HepG2 (cell line): Measurements from ENCODE around the gene ZC3H7B. TPM values are rescaled to one million over a fixed set of nuclear protein-coding genes. Genes with fewer than 3 reads are reported as not detected.
A peak's percentile ranks its signal among the peaks of the same experiment; 100 is the strongest.

Source experiments
- ATF7-NPFF ChIP-seq: sonication (generic); formaldehyde crosslinking; IDR thresholded peaks from 2 replicates; pipeline ENCODE4 v1.8.1; 2023; ENCODE audit warnings: mild to moderate bottlenecking, low read depth, missing genetic modification reagents, moderate library complexity
- GATAD2A ChIP-seq: IDR thresholded peaks from 2 replicates; pipeline ENCODE4 v1.6.1; 2016
- KDM2A ChIP-seq: sonication (generic); formaldehyde crosslinking; IDR thresholded peaks from 2 replicates; pipeline ENCODE4 v1.4.0; 2020; ENCODE audit warnings: low read depth, missing genetic modification reagents, borderline replicate concordance
- POGZ ChIP-seq: sonication (generic); formaldehyde crosslinking; IDR thresholded peaks from 2 replicates; pipeline ENCODE4 v1.4.0; 2020; ENCODE audit warnings: mild to moderate bottlenecking, missing genetic modification reagents
- ZKSCAN5 ChIP-seq: sonication (generic); formaldehyde crosslinking; IDR thresholded peaks from 2 replicates; pipeline ENCODE4 v1.5.1; 2020; ENCODE audit warnings: mild to moderate bottlenecking, missing genetic modification reagents
- ZNF326 ChIP-seq: sonication (generic); formaldehyde crosslinking; IDR thresholded peaks from 2 replicates; pipeline ENCODE4 v1.4.0; 2020; ENCODE audit warnings: missing genetic modification reagents, borderline replicate concordance
- ZNF546 ChIP-seq: sonication (generic); formaldehyde crosslinking; conservative IDR thresholded peaks from 2 replicates; pipeline ENCODE4 v1.8.1; 2023; ENCODE audit warnings: mild to moderate bottlenecking, missing genetic modification reagents
- ZNF563 ChIP-seq: sonication (generic); formaldehyde crosslinking; IDR thresholded peaks from 2 replicates; pipeline ENCODE4 v1.8.0; 2022; ENCODE audit warnings: mild to moderate bottlenecking, moderate library complexity, missing genetic modification reagents
- ZNF614 ChIP-seq: IDR thresholded peaks from 2 replicates; pipeline ENCODE4 v1.6.1; 2018; ENCODE audit warnings: missing biosample characterization, missing genetic modification reagents, inconsistent platforms, borderline replicate concordance
- polyA plus RNA-seq, 8 experiments: library from polyadenylated mRNA; depleted of rRNA in 3 of 8; stranded (reverse) in 7 of 8; unstranded in 1 of 8; fragments of >200 nt; fragmentation: Illumina TruSeq in 4 of 8; extraction: Trizol in 4 of 8; gene quantifications; 2 replicates each; pipeline versions ENCODE4 v1.2.1 to v1.2.3, GENCODE V29; 2011 to 2016; ENCODE audit warnings: low read depth in 4 of 8, missing spikeins in 1 of 8, mixed read lengths in 1 of 8; ENCODE audit not compliant: insufficient read depth in 1 of 8
- total RNA-seq, 5 experiments: library from RNA; depleted of rRNA; stranded (reverse); fragments of >200 nt; fragmentation: Illumina TruSeq; extraction: Trizol; gene quantifications; 2 replicates each; pipeline ENCODE4 v1.2.3, GENCODE V29; 2016; ENCODE audit warnings: low read depth in 1 of 5
- TF ChIP-seq, protein P1 (sequence below): sonication (generic); formaldehyde crosslinking; IDR thresholded peaks from 2 replicates; pipeline ENCODE4 v1.9.0; 2021; ENCODE audit warnings: missing genetic modification reagents, mild to moderate bottlenecking, borderline replicate concordance
- TF ChIP-seq, protein P2 (sequence below): sonication (generic); formaldehyde crosslinking; IDR thresholded peaks from 2 replicates; pipeline ENCODE4 v1.5.0; 2020; ENCODE audit warnings: mild to moderate bottlenecking, missing genetic modification reagents, moderate library complexity
- TF ChIP-seq, protein P3 (sequence below): sonication (generic); formaldehyde crosslinking; IDR thresholded peaks from 2 replicates; pipeline ENCODE4 v1.8.0; 2022; ENCODE audit warnings: mild to moderate bottlenecking, missing genetic modification reagents
- TF ChIP-seq, protein P4 (sequence below): sonication (generic); formaldehyde crosslinking; IDR thresholded peaks from 2 replicates; pipeline ENCODE4 v1.5.0; 2020; ENCODE audit warnings: missing genetic modification reagents
- TF ChIP-seq, protein P5 (sequence below): sonication (generic); formaldehyde crosslinking; IDR thresholded peaks from 2 replicates; pipeline ENCODE4 v1.5.0; 2020; ENCODE audit warnings: mild to moderate bottlenecking, missing genetic modification reagents
- TF ChIP-seq, protein P6 (sequence below), 2 experiments: IDR thresholded peaks; 2 replicates each; pipeline ENCODE4 v1.6.1; 2011 to 2012; ENCODE audit warnings: low read length in 2 of 2, borderline replicate concordance in 1 of 2, low read depth in 1 of 2, mild to moderate bottlenecking in 1 of 2, moderate library complexity in 1 of 2
- TF ChIP-seq, protein P7 (sequence below): sonication (generic); formaldehyde crosslinking; conservative IDR thresholded peaks from 2 replicates; pipeline ENCODE4 v1.4.0; 2020; ENCODE audit warnings: missing genetic modification reagents

Gene ZC3H7B
- total and polyA plus RNA-seq, 2 of the 13 experiments (the other 11 are each of a cell fraction or from before 2014, with no cell fraction given): 26.4 to 37.2 TPM

DNA sequence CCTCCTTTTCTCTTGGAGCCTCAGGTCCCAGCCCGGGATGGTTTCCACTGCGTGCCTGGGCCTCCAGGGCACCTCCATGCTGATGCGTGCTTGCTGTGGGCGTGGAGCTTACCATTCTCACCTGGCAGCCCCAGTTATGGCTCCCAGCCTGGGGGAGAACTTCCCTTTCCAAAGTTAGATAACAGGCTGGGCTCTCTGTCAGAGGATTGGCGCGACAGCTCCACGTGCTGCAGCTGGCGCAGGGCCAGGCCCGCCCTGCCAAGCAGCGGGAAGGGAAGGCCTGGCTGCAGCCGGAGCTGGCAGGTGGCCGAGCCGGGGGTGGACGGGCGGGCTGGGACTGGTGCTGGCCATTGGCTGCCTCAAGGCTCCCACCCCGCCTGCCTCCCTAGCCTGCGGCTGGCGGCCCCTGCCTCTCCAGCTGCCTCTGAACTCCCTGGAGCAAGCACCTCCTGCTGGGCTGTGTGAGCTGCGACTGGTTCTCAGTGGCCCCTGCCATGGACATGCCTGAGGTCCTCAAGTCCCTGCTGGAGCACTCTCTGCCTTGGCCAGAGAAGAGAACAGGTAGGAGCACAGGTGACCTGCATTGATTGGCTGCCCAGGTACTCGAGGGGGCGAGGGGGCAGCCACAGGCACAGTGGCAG lies 65.8 kb downstream of the ZC3H7B start (continued):
- TF ChIP-seq, protein P1, sequence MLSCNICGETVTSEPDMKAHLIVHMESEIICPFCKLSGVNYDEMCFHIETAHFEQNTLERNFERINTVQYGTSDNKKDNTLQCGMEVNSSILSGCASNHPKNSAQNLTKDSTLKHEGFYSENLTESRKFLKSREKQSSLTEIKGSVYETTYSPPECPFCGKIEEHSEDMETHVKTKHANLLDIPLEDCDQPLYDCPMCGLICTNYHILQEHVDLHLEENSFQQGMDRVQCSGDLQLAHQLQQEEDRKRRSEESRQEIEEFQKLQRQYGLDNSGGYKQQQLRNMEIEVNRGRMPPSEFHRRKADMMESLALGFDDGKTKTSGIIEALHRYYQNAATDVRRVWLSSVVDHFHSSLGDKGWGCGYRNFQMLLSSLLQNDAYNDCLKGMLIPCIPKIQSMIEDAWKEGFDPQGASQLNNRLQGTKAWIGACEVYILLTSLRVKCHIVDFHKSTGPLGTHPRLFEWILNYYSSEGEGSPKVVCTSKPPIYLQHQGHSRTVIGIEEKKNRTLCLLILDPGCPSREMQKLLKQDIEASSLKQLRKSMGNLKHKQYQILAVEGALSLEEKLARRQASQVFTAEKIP (CRISPR knock-in tag): no peak
- TF ChIP-seq, protein P2, sequence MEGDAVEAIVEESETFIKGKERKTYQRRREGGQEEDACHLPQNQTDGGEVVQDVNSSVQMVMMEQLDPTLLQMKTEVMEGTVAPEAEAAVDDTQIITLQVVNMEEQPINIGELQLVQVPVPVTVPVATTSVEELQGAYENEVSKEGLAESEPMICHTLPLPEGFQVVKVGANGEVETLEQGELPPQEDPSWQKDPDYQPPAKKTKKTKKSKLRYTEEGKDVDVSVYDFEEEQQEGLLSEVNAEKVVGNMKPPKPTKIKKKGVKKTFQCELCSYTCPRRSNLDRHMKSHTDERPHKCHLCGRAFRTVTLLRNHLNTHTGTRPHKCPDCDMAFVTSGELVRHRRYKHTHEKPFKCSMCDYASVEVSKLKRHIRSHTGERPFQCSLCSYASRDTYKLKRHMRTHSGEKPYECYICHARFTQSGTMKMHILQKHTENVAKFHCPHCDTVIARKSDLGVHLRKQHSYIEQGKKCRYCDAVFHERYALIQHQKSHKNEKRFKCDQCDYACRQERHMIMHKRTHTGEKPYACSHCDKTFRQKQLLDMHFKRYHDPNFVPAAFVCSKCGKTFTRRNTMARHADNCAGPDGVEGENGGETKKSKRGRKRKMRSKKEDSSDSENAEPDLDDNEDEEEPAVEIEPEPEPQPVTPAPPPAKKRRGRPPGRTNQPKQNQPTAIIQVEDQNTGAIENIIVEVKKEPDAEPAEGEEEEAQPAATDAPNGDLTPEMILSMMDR (CRISPR knock-in tag): peak; percentile 68
- TF ChIP-seq GATAD2A (peak; percentile 36; the same call in 1 of the 2 replicates), KDM2A (peak; percentile 42), ATF7-NPFF (CRISPR knock-in tag) (peak; percentile 81), ZNF546 (no peak), ZNF563 (CRISPR knock-in tag) (peak; percentile 66; the same call in 1 of the 2 replicates), POGZ (no peak), ZNF614 (CRISPR knock-in tag) (no peak), ZNF326 (no peak), ZKSCAN5 (CRISPR knock-in tag) (no peak)
- TF ChIP-seq, protein P3, sequence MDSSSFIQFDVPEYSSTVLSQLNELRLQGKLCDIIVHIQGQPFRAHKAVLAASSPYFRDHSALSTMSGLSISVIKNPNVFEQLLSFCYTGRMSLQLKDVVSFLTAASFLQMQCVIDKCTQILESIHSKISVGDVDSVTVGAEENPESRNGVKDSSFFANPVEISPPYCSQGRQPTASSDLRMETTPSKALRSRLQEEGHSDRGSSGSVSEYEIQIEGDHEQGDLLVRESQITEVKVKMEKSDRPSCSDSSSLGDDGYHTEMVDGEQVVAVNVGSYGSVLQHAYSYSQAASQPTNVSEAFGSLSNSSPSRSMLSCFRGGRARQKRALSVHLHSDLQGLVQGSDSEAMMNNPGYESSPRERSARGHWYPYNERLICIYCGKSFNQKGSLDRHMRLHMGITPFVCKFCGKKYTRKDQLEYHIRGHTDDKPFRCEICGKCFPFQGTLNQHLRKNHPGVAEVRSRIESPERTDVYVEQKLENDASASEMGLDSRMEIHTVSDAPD (CRISPR knock-in tag): no peak; the same call in 1 of the 2 replicates
- TF ChIP-seq, protein P4, sequence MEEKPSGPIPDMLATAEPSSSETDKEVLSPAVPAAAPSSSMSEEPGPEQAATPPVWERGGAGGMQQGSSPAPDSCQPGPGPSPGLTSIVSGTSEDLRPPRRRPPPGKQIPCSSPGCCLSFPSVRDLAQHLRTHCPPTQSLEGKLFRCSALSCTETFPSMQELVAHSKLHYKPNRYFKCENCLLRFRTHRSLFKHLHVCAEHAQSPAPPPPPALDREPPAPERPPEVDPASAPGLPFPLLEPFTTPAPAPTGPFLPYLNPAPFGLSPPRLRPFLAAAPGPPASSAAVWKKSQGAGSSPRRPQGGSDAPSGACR (CRISPR knock-in tag): no peak
- TF ChIP-seq, protein P5, sequence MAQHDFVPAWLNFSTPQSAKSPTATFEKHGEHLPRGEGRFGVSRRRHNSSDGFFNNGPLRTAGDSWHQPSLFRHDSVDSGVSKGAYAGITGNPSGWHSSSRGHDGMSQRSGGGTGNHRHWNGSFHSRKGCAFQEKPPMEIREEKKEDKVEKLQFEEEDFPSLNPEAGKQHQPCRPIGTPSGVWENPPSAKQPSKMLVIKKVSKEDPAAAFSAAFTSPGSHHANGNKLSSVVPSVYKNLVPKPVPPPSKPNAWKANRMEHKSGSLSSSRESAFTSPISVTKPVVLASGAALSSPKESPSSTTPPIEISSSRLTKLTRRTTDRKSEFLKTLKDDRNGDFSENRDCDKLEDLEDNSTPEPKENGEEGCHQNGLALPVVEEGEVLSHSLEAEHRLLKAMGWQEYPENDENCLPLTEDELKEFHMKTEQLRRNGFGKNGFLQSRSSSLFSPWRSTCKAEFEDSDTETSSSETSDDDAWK (CRISPR knock-in tag): no peak
- TF ChIP-seq, protein P6, sequence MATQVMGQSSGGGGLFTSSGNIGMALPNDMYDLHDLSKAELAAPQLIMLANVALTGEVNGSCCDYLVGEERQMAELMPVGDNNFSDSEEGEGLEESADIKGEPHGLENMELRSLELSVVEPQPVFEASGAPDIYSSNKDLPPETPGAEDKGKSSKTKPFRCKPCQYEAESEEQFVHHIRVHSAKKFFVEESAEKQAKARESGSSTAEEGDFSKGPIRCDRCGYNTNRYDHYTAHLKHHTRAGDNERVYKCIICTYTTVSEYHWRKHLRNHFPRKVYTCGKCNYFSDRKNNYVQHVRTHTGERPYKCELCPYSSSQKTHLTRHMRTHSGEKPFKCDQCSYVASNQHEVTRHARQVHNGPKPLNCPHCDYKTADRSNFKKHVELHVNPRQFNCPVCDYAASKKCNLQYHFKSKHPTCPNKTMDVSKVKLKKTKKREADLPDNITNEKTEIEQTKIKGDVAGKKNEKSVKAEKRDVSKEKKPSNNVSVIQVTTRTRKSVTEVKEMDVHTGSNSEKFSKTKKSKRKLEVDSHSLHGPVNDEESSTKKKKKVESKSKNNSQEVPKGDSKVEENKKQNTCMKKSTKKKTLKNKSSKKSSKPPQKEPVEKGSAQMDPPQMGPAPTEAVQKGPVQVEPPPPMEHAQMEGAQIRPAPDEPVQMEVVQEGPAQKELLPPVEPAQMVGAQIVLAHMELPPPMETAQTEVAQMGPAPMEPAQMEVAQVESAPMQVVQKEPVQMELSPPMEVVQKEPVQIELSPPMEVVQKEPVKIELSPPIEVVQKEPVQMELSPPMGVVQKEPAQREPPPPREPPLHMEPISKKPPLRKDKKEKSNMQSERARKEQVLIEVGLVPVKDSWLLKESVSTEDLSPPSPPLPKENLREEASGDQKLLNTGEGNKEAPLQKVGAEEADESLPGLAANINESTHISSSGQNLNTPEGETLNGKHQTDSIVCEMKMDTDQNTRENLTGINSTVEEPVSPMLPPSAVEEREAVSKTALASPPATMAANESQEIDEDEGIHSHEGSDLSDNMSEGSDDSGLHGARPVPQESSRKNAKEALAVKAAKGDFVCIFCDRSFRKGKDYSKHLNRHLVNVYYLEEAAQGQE (IDR thresholded peaks at IDR 0.05; ENCODE audit: borderline replicate concordance in 1 of 2, low read depth in 1 of 2, low read length in 2 of 2): no peak
- TF ChIP-seq, protein P7, sequence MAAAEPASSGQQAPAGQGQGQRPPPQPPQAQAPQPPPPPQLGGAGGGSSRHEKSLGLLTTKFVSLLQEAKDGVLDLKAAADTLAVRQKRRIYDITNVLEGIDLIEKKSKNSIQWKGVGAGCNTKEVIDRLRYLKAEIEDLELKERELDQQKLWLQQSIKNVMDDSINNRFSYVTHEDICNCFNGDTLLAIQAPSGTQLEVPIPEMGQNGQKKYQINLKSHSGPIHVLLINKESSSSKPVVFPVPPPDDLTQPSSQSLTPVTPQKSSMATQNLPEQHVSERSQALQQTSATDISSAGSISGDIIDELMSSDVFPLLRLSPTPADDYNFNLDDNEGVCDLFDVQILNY (CRISPR knock-in tag): no peak
